PC-9 (cell line): Measurements from ENCODE around the gene ATIC.

Experiments used
- CTCF ChIP-seq: fragments of 200-600 bp; sonication (generic); conservative IDR thresholded peaks from 2 replicates; pipeline ENCODE4 v1.6.1; 2017; ENCODE audit warnings: mixed run types, antibody characterized with exemption, mild to moderate bottlenecking, moderate library complexity
- EZH2 ChIP-seq: fragments of 200-600 bp; sonication (generic); IDR thresholded peaks from 2 replicates; pipeline ENCODE4 v1.8.0; 2017; ENCODE audit warnings: antibody characterized with exemption, low read depth

- TF ChIP-seq EZH2 (no peak), CTCF (no peak)
These were observed 63.6 kb downstream of the ATIC start for GRCh38 chr2:215375467-215375830.
